Measurements from ENCODE around the gene SHROOM2.
A peak's percentile ranks its signal among the peaks of the same experiment; 100 is the strongest.

Gene SHROOM2

GRCh38 chrX:9866633-9867032, 80.4 kb downstream of the SHROOM2 start:
- no peak for DNase-seq

GRCh38 chrX:9867226-9867625, 81.0 kb downstream of the SHROOM2 start:
- DNase-seq = no peak

GRCh38 chrX:9867753-9868152, 81.5 kb downstream of the SHROOM2 start:
- DNase-seq = no peak

- DNase-seq = no peak
Measured at GRCh38 chrX:9871701-9872268, 85.6 kb downstream of the SHROOM2 start.

GRCh38 chrX:9873360-9873759, 87.1 kb downstream of the SHROOM2 start:
- no peak for DNase-seq

GRCh38 chrX:9873952-9874351, 87.7 kb downstream of the SHROOM2 start:
- DNase-seq = peak; percentile 73

- no peak for DNase-seq
Measured at GRCh38 chrX:9874483-9874882, 88.3 kb downstream of the SHROOM2 start.

GRCh38 chrX:9875801-9876200, 89.6 kb downstream of the SHROOM2 start:
- peak; percentile 94 for DNase-seq

GRCh38 chrX:9876201-9876600, 90.0 kb downstream of the SHROOM2 start:
- peak; percentile 74 for DNase-seq

- DNase-seq = peak; percentile 94
Measured at GRCh38 chrX:9878146-9878820, 92.1 kb downstream of the SHROOM2 start.

GRCh38 chrX:9880237-9880636, 94.0 kb downstream of the SHROOM2 start:
- no peak for DNase-seq

GRCh38 chrX:9880870-9881269, 94.6 kb downstream of the SHROOM2 start:
- DNase-seq = no peak

- peak; percentile 35 for DNase-seq
Measured at GRCh38 chrX:9882669-9883446, 96.6 kb downstream of the SHROOM2 start.

- DNase-seq = peak; percentile 8
Measured at GRCh38 chrX:9884031-9884779, 98.0 kb downstream of the SHROOM2 start.

- peak; percentile 82 for DNase-seq
Measured at GRCh38 chrX:9885150-9885549, 98.9 kb downstream of the SHROOM2 start.

GRCh38 chrX:9887659-9888297, 101.5 kb downstream of the SHROOM2 start:
- DNase-seq = peak; percentile 33

- DNase-seq = no peak
Measured at GRCh38 chrX:9888953-9889470, 102.8 kb downstream of the SHROOM2 start.

- DNase-seq = no peak
Measured at GRCh38 chrX:9890681-9891091, 104.5 kb downstream of the SHROOM2 start.

- no peak for DNase-seq
Measured at GRCh38 chrX:9895225-9895912, 109.1 kb downstream of the SHROOM2 start.

- DNase-seq = no peak
Measured at GRCh38 chrX:9897761-9898161, 111.5 kb downstream of the SHROOM2 start.

- peak; percentile 1 for DNase-seq
Measured at GRCh38 chrX:9899640-9900111, 113.4 kb downstream of the SHROOM2 start.

GRCh38 chrX:9902656-9903055, 116.4 kb downstream of the SHROOM2 start:
- no peak for DNase-seq
